HepG2 (cell line): ENCODE results near the gene COMMD7. TPM values are rescaled to one million over a fixed set of nuclear protein-coding genes. Genes with fewer than 3 reads are reported as not detected.
A peak's percentile ranks its signal among the peaks of the same experiment; 100 is the strongest.

Experiments used
- ELF4 ChIP-seq: sonication (generic); formaldehyde crosslinking; IDR thresholded peaks from 2 replicates; pipeline ENCODE4 v1.5.0; 2020; ENCODE audit warnings: missing genetic modification reagents, mild to moderate bottlenecking, moderate library complexity, borderline replicate concordance
- FLYWCH1 ChIP-seq: sonication (generic); formaldehyde crosslinking; IDR thresholded peaks from 2 replicates; pipeline ENCODE4 v1.8.1; 2023; ENCODE audit warnings: mild to moderate bottlenecking, missing genetic modification reagents
- GATA4 ChIP-seq: sonication (generic); IDR thresholded peaks from 2 replicates; pipeline ENCODE4 v1.6.1; 2016; ENCODE audit warnings: antibody characterized with exemption, low read depth, borderline replicate concordance
- HMGXB4 ChIP-seq, 2 experiments: sonication (generic) in 1 of 2; formaldehyde crosslinking in 1 of 2; IDR thresholded peaks; 2 replicates each; pipeline versions ENCODE4 v1.4.0 to v1.6.1; 2018 to 2020; ENCODE audit warnings: missing genetic modification reagents in 2 of 2, borderline replicate concordance in 1 of 2, low read depth in 1 of 2, mild to moderate bottlenecking in 1 of 2, missing biosample characterization in 1 of 2
- HNRNPK ChIP-seq: fragments of 200-400 bp; formaldehyde crosslinking; IDR thresholded peaks from 2 replicates; pipeline ENCODE4 v1.6.1; 2018; ENCODE audit warnings: low read length, low read depth, moderate library complexity, mild to moderate bottlenecking; ENCODE audit not compliant: poor library complexity, severe bottlenecking
- IKZF4 ChIP-seq: sonication (generic); formaldehyde crosslinking; IDR thresholded peaks from 2 replicates; pipeline ENCODE4 v1.5.1; 2020; ENCODE audit warnings: borderline replicate concordance, mild to moderate bottlenecking, low read depth, missing genetic modification reagents; ENCODE audit errors: not compliant biosample characterization
- MTERF4 ChIP-seq: sonication (generic); formaldehyde crosslinking; IDR thresholded peaks from 2 replicates; pipeline ENCODE4 v1.8.0; 2023; ENCODE audit warnings: mild to moderate bottlenecking, missing genetic modification reagents
- NAIF1 ChIP-seq: sonication (generic); formaldehyde crosslinking; IDR thresholded peaks from 2 replicates; pipeline ENCODE4 v1.5.0; 2020; ENCODE audit warnings: mild to moderate bottlenecking, missing genetic modification reagents, borderline replicate concordance
- NR1H2 ChIP-seq: sonication (generic); formaldehyde crosslinking; IDR thresholded peaks from 2 replicates; pipeline ENCODE4 v1.8.1; 2022; ENCODE audit warnings: low read depth, missing genetic modification reagents, borderline replicate concordance
- PATZ1 ChIP-seq: sonication (generic); formaldehyde crosslinking; IDR thresholded peaks from 2 replicates; pipeline ENCODE4 v1.4.0; 2020; ENCODE audit warnings: missing genetic modification reagents
- POLR2G ChIP-seq: fragments of 200-400 bp; formaldehyde crosslinking; IDR thresholded peaks from 2 replicates; pipeline ENCODE4 v1.6.1; 2018; ENCODE audit warnings: mild to moderate bottlenecking, low read depth, low read length, moderate library complexity
- SIN3B ChIP-seq: fragments of 150-350 bp; IDR thresholded peaks from 2 replicates; pipeline ENCODE4 v1.6.1; 2014; ENCODE audit warnings: low read length
- TBX3 ChIP-seq: fragments of 450-650 bp; IDR thresholded peaks from 2 replicates; pipeline ENCODE4 v1.6.1; 2017; ENCODE audit warnings: antibody characterized with exemption, mild to moderate bottlenecking, inconsistent platforms, borderline replicate concordance
- TGIF2 ChIP-seq: IDR thresholded peaks from 2 replicates; pipeline ENCODE4 v1.6.1; 2016; ENCODE audit warnings: control low read depth, missing compliant biosample characterization
- ZBTB7B ChIP-seq: sonication (generic); formaldehyde crosslinking; IDR thresholded peaks from 2 replicates; pipeline ENCODE4 v1.4.0; 2020; ENCODE audit warnings: missing genetic modification reagents
- ZMAT5 ChIP-seq: sonication (generic); formaldehyde crosslinking; IDR thresholded peaks from 2 replicates; pipeline ENCODE4 v1.5.0; 2020; ENCODE audit warnings: mild to moderate bottlenecking, low read depth, missing genetic modification reagents, borderline replicate concordance
- ZNF143 ChIP-seq: sonication (generic); formaldehyde crosslinking; IDR thresholded peaks from 2 replicates; pipeline ENCODE4 v1.4.0; 2020; ENCODE audit warnings: missing genetic modification reagents
- ZNF264 ChIP-seq: sonication (generic); formaldehyde crosslinking; IDR thresholded peaks from 2 replicates; pipeline ENCODE4 v1.4.0; 2020; ENCODE audit warnings: missing genetic modification reagents
- ZNF335 ChIP-seq: sonication (generic); formaldehyde crosslinking; IDR thresholded peaks from 2 replicates; pipeline ENCODE4 v1.4.0; 2020; ENCODE audit warnings: missing genetic modification reagents
- ZNF337 ChIP-seq: sonication (generic); formaldehyde crosslinking; IDR thresholded peaks from 2 replicates; pipeline ENCODE4 v1.5.1; 2020; ENCODE audit warnings: missing genetic modification reagents, low read depth, mild to moderate bottlenecking, borderline replicate concordance
- ZNF446 ChIP-seq: sonication (generic); formaldehyde crosslinking; IDR thresholded peaks from 2 replicates; pipeline ENCODE4 v1.5.0; 2020; ENCODE audit warnings: mild to moderate bottlenecking, missing genetic modification reagents
- ZNF547 ChIP-seq: sonication (generic); formaldehyde crosslinking; IDR thresholded peaks from 2 replicates; pipeline ENCODE4 v1.5.1; 2020; ENCODE audit warnings: mild to moderate bottlenecking, missing genetic modification reagents
- polyA plus RNA-seq, 8 experiments: library from polyadenylated mRNA; depleted of rRNA in 3 of 8; stranded (reverse) in 7 of 8; unstranded in 1 of 8; fragments of >200 nt; fragmentation: Illumina TruSeq in 4 of 8; extraction: Trizol in 4 of 8; gene quantifications; 2 replicates each; pipeline versions ENCODE4 v1.2.1 to v1.2.3, GENCODE V29; 2011 to 2016; ENCODE audit warnings: low read depth in 4 of 8, missing spikeins in 1 of 8, mixed read lengths in 1 of 8; ENCODE audit not compliant: insufficient read depth in 1 of 8
- total RNA-seq, 5 experiments: library from RNA; depleted of rRNA; stranded (reverse); fragments of >200 nt; fragmentation: Illumina TruSeq; extraction: Trizol; gene quantifications; 2 replicates each; pipeline ENCODE4 v1.2.3, GENCODE V29; 2016; ENCODE audit warnings: low read depth in 1 of 5

Gene COMMD7
- total and polyA plus RNA-seq, 2 of the 13 experiments (the other 11 are each of a cell fraction or from before 2014, with no cell fraction given), result 42.1 to 53.3 TPM

- TF ChIP-seq IKZF4 (CRISPR knock-in tag) (no peak), TBX3 (no peak), ZNF337 (CRISPR knock-in tag) (peak; percentile 96; the same call in 1 of the 2 replicates), PATZ1 (CRISPR knock-in tag) (peak; percentile 92), POLR2G (no peak), TGIF2 (CRISPR knock-in tag) (peak; percentile 61), FLYWCH1 (no peak), SIN3B (peak; percentile 30; the same call in 1 of the 2 replicates), HNRNPK (no peak), MTERF4 (CRISPR knock-in tag) (no peak), HMGXB4 (CRISPR knock-in tag; IDR thresholded peaks at IDR 0.05; ENCODE audit: borderline replicate concordance in 1 of 2, low read depth in 1 of 2) (peak; percentile 87 to 97), NAIF1 (CRISPR knock-in tag) (no peak), ZNF547 (CRISPR knock-in tag) (peak; percentile 78), ZNF335 (CRISPR knock-in tag) (peak; percentile 77; the same call in 1 of the 2 replicates), ZBTB7B (CRISPR knock-in tag) (peak; percentile 90), ELF4 (CRISPR knock-in tag) (peak; percentile 88; the same call in 1 of the 2 replicates), ZNF264 (CRISPR knock-in tag) (peak; percentile 85), ZMAT5 (CRISPR knock-in tag) (no peak), ZNF143 (CRISPR knock-in tag) (peak; percentile 67; the same call in 1 of the 2 replicates), ZNF446 (no peak), GATA4 (no peak), NR1H2 (CRISPR knock-in tag) (peak; percentile 32; the same call in 1 of the 2 replicates)
These were observed 90.3 kb downstream of the COMMD7 start (continued) for GRCh38 chr20:32652739-32653526.
